Upper lobe of right lung (tissue), 1 donor: ENCODE results near the gene SRGAP3. TPM values are rescaled to one million over a fixed set of nuclear protein-coding genes. Genes with fewer than 3 reads are reported as not detected.

Experiments used
- ATAC-seq: fragments of 200-7000 bp; cut with Tn5 transposase; one replicate; pipeline ENCODE4 v1.9.1; 2020; ENCODE audit warnings: mild to moderate bottlenecking, moderate library complexity
- DNase-seq: peaks from one replicate; pipeline ENCODE4 v3.0.0-alpha.2; 2020
- H3K27ac ChIP-seq: fragments of 200-600 bp; one replicate; pipeline ENCODE4 v1.8.0; 2022
- H3K27me3 ChIP-seq: fragments of 200-600 bp; one replicate; pipeline ENCODE4 v1.8.0; 2022; ENCODE audit warnings: mild to moderate bottlenecking
- H3K36me3 ChIP-seq: fragments of 200-600 bp; one replicate; pipeline ENCODE4 v1.8.0; 2022
- H3K4me1 ChIP-seq: fragments of 200-600 bp; one replicate; pipeline ENCODE4 v1.8.0; 2022
- H3K4me3 ChIP-seq: fragments of 200-600 bp; one replicate; pipeline ENCODE4 v1.8.0; 2022; ENCODE audit warnings: mild to moderate bottlenecking
- H3K9me3 ChIP-seq: fragments of 200-600 bp; one replicate; pipeline ENCODE4 v1.8.0; 2022
- intact Hi-C: fragments of 100-400 bp; cut with DNase I; formaldehyde crosslinking; loops from one replicate; pipeline ENCODE4 v1.11.0; 2022
- total RNA-seq: library from RNA; stranded (reverse); fragmentation: NEBNext Ultra II Directional; extraction: Animal tissue kit (Norgen Biotek cat#: 25700); gene quantifications from one replicate; pipeline ENCODE4 v1.2.1, GENCODE V29; 2021
- TF ChIP-seq, protein P1 (sequence below): fragments of 200-600 bp; IDR thresholded peaks from one replicate; pipeline ENCODE4 v1.8.0; 2022; ENCODE audit warnings: antibody characterized with exemption
- donor health status: DM: no; HTN: yes; CAD: no; lungs with severe emphysema.

The SRGAP3 gene
- total RNA-seq, 1 donor from 2014 or later = 3.2 TPM

DNA sequence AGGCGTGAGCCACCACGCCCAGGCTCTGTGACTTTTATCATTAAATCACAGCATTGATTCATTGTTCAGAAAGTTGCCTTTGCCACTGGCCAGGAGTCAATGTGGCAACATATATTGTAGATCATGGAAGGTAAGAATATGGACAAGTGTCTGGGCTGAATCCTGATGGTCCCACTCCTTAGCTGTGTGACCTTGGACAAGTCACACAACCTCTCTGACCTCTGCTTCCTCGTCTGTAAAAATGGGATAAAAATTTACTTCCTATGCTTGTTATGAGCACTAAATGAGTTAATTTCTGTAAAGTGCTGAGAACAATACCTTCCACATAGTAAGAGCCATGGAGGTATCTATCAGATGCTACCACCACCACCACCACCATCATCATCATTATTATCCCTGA lies 182.7 kb downstream of the SRGAP3 start:
- intact Hi-C loops = loop anchor here (10.0 kb wide), 1 partner anchor 92 kb away; no protein-coding TSS in a partner anchor
- peaks cover 3% of the 10 kb centered on the region for H3K4me1 ChIP-seq
- no peak overlapping the region for H3K27ac ChIP-seq
- no peaks in the 10 kb centered on the region for H3K27me3 ChIP-seq
- peaks cover 4% of the 10 kb centered on the region for H3K9me3 ChIP-seq
- ATAC-seq = no peak
- TF ChIP-seq, protein P1, sequence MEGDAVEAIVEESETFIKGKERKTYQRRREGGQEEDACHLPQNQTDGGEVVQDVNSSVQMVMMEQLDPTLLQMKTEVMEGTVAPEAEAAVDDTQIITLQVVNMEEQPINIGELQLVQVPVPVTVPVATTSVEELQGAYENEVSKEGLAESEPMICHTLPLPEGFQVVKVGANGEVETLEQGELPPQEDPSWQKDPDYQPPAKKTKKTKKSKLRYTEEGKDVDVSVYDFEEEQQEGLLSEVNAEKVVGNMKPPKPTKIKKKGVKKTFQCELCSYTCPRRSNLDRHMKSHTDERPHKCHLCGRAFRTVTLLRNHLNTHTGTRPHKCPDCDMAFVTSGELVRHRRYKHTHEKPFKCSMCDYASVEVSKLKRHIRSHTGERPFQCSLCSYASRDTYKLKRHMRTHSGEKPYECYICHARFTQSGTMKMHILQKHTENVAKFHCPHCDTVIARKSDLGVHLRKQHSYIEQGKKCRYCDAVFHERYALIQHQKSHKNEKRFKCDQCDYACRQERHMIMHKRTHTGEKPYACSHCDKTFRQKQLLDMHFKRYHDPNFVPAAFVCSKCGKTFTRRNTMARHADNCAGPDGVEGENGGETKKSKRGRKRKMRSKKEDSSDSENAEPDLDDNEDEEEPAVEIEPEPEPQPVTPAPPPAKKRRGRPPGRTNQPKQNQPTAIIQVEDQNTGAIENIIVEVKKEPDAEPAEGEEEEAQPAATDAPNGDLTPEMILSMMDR = no peak
- no peak for DNase-seq
- no peak overlapping the region for H3K4me3 ChIP-seq
- H3K36me3 ChIP-seq = no peaks in the 10 kb centered on the region

DNA sequence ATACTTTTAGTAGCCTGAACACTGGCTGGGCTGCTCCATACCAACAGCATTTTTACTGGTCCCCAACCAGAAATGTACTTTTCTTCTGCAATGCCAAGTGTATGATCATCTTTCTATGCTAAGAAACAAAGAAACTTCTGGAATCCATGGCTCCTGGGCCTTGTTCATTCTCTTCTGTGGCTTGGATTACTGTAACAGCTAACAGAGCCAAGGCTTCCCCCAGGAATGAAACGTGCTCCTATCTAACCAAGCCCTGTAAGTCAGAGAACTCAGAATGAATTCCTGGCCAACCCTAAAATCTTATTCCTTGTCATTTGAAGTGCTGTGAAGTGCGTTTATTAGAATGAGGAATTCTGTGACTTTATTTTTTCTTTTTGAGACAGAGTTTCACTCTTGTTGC lies 183.3 kb downstream of the SRGAP3 start:
- intact Hi-C loops = loop anchor here (10.0 kb wide), 1 partner anchor 91 kb away; no protein-coding TSS in a partner anchor
- TF ChIP-seq, protein P1 = no peak
- Histone ChIP-seq H3K27ac (no peak overlapping the region), H3K4me3 (no peak overlapping the region), H3K36me3 (no peaks in the 10 kb centered on the region), H3K9me3 (peaks cover 4% of the 10 kb centered on the region), H3K4me1 (peaks cover 3% of the 10 kb centered on the region), H3K27me3 (no peaks in the 10 kb centered on the region)
- no peak for DNase-seq
- no peak for ATAC-seq

DNA sequence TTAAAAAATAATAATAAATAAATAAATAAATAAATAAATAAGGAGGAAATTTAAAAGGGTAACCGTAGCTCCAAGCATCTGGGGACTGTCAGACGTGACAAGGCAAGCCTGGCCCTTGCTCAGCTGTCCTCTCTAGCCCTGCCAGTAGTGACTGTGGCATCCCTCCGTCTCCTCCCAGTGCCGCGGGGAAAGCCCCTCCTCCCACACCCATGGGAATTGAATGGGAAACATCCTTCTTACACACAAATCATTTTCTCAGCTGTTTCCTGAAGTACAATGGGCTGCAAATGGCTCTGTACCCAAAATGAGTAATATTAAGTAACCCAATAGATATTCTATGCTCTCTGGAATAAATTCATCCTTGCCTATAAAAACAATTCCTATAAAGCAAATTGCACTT lies 184.6 kb downstream of the SRGAP3 start:
- TF ChIP-seq, protein P1 = no peak
- Histone ChIP-seq H3K9me3 (peaks cover 4% of the 10 kb centered on the region), H3K27me3 (no peaks in the 10 kb centered on the region), H3K4me1 (peaks cover 3% of the 10 kb centered on the region), H3K4me3 (no peak overlapping the region), H3K36me3 (no peaks in the 10 kb centered on the region), H3K27ac (no peak overlapping the region)
- DNase-seq (no peak), ATAC-seq (no peak)
- intact Hi-C loops = loop anchor here (10.0 kb wide), 1 partner anchor 90 kb away; no protein-coding TSS in a partner anchor

DNA sequence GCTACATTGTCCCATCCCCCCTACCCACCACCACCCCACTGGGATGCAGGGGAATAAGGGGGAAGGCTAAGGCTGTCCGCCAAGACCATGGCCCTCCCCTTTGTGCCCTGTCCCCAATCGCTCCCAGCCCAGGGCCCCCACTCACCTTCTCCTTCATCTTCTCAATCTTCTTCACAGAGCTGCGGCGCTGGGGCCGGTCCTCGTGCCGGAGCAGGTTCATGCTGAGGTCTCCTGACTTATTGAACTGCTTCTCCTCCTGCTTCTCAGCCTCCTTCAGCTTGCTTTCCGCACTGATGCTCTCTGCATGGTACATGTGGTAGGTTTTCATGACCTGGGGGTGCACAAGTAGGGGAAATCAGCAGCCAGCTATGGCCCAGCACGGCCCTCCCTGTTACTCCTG lies 185.2 kb downstream of the SRGAP3 start:
- no peak overlapping the region for H3K27ac ChIP-seq
- H3K36me3 ChIP-seq = no peaks in the 10 kb centered on the region
- peaks cover 4% of the 10 kb centered on the region for H3K9me3 ChIP-seq
- no peaks in the 10 kb centered on the region for H3K27me3 ChIP-seq
- ATAC-seq = no peak
- H3K4me3 ChIP-seq = no peak overlapping the region
- DNase-seq = no peak
- intact Hi-C loops = loop anchor here (10.0 kb wide), 1 partner anchor 89 kb away; no protein-coding TSS in a partner anchor
- H3K4me1 ChIP-seq = peaks cover 3% of the 10 kb centered on the region
- TF ChIP-seq, protein P1 = no peak

DNA sequence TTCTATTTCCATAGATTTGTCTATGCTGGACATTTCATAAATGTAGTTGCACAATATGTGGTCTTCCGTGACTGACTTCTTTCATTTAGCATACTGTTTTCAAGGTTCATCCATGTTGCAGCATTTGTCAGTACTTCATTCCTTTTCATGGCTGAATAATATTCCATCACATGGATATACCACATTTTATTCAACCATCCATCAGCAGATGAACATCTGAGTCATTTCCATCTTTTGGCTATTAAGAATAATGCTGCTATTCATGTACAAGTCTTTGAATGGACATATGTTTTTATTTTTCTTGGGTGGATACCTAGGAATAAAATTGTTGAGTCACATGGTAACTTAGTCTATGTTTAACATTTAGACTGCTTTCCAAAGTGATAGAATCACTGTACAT lies 186.9 kb downstream of the SRGAP3 start:
- H3K36me3 ChIP-seq = no peaks in the 10 kb centered on the region
- H3K9me3 ChIP-seq = peaks cover 4% of the 10 kb centered on the region
- TF ChIP-seq, protein P1 = no peak
- no peaks in the 10 kb centered on the region for H3K4me1 ChIP-seq
- no peak for DNase-seq
- no peak overlapping the region for H3K27ac ChIP-seq
- intact Hi-C loops = loop anchor here (10.0 kb wide), 1 partner anchor 88 kb away; no protein-coding TSS in a partner anchor
- ATAC-seq = no peak
- no peaks in the 10 kb centered on the region for H3K27me3 ChIP-seq
- H3K4me3 ChIP-seq = no peak overlapping the region

DNA sequence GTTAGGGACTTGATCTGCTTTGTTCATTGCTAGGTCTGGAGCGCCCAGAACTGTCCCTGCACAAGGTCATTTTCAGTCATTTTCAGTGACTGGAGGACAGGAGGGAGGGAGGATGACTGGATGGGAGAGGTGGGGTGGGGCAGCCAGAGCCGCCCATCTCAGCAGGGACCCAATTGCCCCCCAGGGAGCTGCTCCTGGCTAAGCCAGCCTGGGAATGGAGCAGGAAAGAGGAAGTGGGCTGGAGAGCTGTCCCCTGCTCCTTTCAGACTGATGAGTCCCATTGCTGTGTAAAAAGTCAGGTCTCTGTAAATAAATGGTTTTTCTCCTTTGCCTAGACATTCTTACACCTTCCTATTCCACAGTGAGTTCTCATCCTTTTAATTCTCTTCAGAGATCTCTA lies 187.8 kb downstream of the SRGAP3 start:
- Histone ChIP-seq H3K27ac (no peak overlapping the region), H3K27me3 (no peaks in the 10 kb centered on the region), H3K4me1 (no peaks in the 10 kb centered on the region), H3K9me3 (peaks cover 4% of the 10 kb centered on the region), H3K4me3 (no peak overlapping the region), H3K36me3 (no peaks in the 10 kb centered on the region)
- ATAC-seq = no peak
- intact Hi-C loops = loop anchor here (10.0 kb wide), 1 partner anchor 87 kb away; no protein-coding TSS in a partner anchor
- TF ChIP-seq, protein P1 = no peak
- no peak for DNase-seq
